Measurements from ENCODE around the gene FAM228B.
"Not testable (repeated sequence)": the region's sequence is repeated elsewhere in the genome, so short reads cannot be mapped to it uniquely, and the experiment has no call there.

DNA sequence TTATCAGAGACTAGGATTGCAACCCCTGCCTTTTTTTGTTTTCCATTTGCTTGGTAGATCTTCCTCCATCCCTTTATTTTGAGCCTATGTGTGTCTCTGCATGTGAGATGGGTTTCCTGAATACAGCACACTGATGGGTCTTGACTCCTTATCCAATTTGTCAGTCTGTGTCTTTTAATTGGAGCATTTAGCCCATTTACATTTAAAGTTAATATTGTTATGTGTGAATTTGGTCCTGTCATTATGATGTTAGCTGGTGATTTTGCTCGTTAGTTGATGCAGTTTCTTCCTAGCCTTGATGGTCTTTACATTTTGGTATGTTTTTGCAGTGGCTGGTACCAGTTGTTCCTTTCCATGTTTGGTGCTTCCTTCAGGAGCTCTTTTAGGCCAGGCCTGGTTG, 73.9 kb downstream of the FAM228B start:
- TF ChIP-seq CTCF (conservative IDR thresholded peaks at IDR 0.05; ENCODE audit: low read length); EZH2phosphoT487 (IDR thresholded peaks at IDR 0.05; ENCODE audit: borderline replicate concordance): not testable (repeated sequence)

Measured in Loucy (cell line).